Measurements from ENCODE around the gene TSSK1B. TPM values are rescaled to one million over a fixed set of nuclear protein-coding genes. Genes with fewer than 3 reads are reported as not detected.
"Not testable (repeated sequence)": the region's sequence is repeated elsewhere in the genome, so short reads cannot be mapped to it uniquely, and the experiment has no call there.

The TSSK1B gene
- total RNA-seq, 1 donor from 2014 or later = not detected

- intact Hi-C loops (cut with micrococcal nuclease) = no loop called here
Observed at GRCh38 chr5:113404269-113404668, 30.5 kb downstream of the TSSK1B start.

- intact Hi-C loops (cut with micrococcal nuclease) = not testable (repeated sequence)
Observed at GRCh38 chr5:113397986-113398385, 36.8 kb downstream of the TSSK1B start.

DNA sequence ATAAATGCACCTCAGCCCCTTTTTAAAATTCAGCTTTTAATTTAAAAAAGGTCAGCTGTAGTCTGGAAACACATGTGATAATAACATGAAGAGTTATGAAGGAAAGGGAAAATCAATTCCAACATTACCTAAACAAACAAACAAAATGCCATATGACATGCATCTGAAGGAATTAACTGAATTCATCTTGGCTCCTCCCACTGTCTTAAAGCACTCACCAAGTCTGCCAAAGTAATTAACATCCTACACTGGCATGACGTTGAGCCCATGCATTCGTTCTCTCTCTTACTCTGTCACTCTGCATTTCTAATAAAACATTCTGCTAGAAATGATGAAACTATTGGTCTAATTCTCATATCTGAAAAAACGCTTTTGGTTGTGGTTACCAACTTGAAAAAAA is 37.7 kb downstream of the TSSK1B start:
- intact Hi-C loops (cut with micrococcal nuclease) = no loop called here

- intact Hi-C loops (cut with micrococcal nuclease) = no loop called here
Observed at GRCh38 chr5:113394658-113395057, 40.1 kb downstream of the TSSK1B start.

DNA sequence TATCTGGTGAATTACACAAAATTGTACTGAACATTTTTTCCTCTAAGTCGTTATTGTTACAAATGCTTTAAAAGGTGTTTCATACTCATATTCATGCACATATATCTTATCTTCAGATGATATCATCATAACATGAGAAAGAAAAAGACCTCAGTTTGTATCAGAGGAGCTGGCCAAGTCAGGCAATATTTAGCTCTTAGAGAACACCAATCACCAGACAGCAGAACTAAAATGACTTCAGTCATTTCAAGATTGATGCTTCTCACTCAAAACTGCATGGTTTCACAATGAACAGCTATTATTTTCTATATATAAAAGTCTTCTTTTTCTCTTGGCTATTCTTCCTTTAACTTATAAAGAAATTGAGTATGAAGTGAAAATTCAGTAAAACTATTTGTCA is 44.6 kb downstream of the TSSK1B start:
- intact Hi-C loops (cut with micrococcal nuclease) = no loop called here

- intact Hi-C loops (cut with micrococcal nuclease) = no loop called here
Observed at GRCh38 chr5:113389116-113389515, 45.7 kb downstream of the TSSK1B start.

- intact Hi-C loops (cut with micrococcal nuclease) = no loop called here
Observed at GRCh38 chr5:113387844-113388243, 46.9 kb downstream of the TSSK1B start.

DNA sequence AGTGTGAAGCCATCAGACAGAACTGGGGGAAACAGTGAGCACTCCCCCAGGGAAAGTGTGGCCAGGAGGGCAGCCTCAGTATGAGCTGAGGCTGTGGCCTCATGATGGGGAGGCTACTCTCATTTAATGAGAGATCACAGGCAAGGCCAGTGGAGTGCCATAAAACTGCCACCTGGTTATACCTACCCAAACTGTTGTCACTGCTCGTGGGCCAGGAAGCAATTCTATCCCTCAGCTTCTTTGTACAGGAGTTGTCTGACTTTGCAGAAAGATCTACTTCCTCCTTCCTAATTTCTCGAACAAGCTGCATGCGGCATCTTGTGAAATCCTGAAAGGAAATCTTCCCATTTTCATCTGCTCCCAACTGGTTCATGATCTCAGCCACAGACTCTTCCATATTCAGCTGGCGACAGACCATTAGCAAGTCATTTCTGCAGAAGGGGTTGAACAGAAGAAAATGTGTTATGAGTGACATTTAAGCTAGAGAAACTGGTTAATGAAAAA is 50.0 kb downstream of the TSSK1B start:
- intact Hi-C loops (cut with micrococcal nuclease) = no loop called here

- intact Hi-C loops (cut with micrococcal nuclease) = no loop called here
Observed at GRCh38 chr5:113382731-113383130, 52.1 kb downstream of the TSSK1B start.

Other genes starting within 250 kb of the TSSK1B start
- gene MCC, start 53.5 kb upstream of the TSSK1B start, total RNA-seq = 3.5 and 3.6 TPM in 2 replicates
- 27.8 and 28.5 TPM in 2 replicates for gene YTHDC2, start 78.7 kb upstream of the TSSK1B start, total RNA-seq

Measured in T-helper 1 cell treated with Interleukin-12 subunit alpha and Interleukin-12 subunit beta and Interleukin-4 antibody, amounts not matched to agents 30 ng/mL and 1 ng/mL, for 36 hours (primary cell).